ENCODE data around the gene CST7.

Gene CST7

DNA sequence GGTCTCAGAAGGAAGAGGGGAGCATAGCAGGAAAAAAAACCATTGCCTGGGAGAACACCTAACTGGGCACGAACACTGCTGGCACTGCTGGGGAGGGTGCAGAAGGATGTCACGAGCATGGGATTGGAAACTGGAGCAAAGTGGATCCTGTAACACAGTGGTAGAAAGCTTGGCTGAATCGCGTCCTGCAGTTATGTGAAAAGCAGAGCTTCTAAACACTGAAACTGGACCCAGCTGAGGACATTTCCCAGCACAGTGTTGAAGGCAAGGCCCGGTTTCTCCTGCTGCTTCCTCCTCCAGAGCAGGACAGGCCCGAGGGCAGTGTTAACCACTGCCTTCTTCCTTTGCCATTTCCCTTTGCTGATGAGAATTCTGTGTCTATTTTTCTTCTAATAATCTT lies 36.7 kb downstream of the CST7 start:
- TF ChIP-seq, protein P1, sequence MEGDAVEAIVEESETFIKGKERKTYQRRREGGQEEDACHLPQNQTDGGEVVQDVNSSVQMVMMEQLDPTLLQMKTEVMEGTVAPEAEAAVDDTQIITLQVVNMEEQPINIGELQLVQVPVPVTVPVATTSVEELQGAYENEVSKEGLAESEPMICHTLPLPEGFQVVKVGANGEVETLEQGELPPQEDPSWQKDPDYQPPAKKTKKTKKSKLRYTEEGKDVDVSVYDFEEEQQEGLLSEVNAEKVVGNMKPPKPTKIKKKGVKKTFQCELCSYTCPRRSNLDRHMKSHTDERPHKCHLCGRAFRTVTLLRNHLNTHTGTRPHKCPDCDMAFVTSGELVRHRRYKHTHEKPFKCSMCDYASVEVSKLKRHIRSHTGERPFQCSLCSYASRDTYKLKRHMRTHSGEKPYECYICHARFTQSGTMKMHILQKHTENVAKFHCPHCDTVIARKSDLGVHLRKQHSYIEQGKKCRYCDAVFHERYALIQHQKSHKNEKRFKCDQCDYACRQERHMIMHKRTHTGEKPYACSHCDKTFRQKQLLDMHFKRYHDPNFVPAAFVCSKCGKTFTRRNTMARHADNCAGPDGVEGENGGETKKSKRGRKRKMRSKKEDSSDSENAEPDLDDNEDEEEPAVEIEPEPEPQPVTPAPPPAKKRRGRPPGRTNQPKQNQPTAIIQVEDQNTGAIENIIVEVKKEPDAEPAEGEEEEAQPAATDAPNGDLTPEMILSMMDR (IDR thresholded peaks at IDR 0.05): no peak

DNA sequence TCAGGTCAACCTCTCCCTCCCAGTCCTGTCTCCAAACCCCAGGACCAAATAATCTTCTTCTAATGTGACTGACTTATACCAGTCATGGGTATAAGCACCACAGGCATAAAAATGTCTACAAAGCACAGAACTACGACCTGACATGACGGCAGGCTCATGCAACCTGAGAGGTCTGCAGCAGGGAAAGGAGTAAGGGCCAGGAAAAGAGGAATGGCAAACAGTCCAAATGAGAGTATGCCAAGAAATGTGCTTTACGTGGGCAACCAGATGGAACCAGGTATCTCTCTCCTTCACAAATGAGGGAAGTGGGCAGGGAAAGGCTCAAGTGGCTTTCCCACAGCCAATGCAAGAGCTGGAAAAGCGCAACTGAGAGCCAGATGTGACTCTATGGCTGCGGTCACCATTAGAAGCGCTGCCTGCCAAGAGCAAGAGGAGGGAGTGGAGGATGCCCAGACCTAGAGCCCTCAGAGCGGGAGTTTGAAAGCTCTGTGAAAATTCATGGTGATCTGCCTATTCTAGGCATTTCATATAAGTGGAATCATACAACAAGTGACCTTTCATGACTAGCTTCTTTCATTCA lies 37.5 kb downstream of the CST7 start:
- TF ChIP-seq, protein P1 (IDR thresholded peaks at IDR 0.05): no peak

DNA sequence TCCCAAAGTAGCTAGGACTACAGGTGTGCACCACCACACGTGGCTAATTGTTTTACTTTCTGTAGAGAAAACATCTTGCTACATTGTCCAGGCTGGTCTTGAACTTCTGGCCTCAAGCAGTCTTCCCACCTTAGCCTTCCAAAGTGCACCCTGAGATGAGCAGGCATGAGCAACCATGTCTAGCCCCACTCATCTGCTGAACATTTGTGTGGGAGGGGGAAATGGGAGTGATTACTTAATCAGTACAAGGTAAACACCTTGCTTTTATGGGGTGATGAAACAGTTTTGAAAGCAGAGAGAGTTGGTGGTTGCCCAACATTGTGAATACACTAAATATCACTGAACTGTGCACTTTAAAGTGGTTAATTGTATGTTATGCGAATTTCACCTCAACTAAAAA lies 38.2 kb downstream of the CST7 start:
- TF ChIP-seq, protein P1 (IDR thresholded peaks at IDR 0.05): no peak

DNA sequence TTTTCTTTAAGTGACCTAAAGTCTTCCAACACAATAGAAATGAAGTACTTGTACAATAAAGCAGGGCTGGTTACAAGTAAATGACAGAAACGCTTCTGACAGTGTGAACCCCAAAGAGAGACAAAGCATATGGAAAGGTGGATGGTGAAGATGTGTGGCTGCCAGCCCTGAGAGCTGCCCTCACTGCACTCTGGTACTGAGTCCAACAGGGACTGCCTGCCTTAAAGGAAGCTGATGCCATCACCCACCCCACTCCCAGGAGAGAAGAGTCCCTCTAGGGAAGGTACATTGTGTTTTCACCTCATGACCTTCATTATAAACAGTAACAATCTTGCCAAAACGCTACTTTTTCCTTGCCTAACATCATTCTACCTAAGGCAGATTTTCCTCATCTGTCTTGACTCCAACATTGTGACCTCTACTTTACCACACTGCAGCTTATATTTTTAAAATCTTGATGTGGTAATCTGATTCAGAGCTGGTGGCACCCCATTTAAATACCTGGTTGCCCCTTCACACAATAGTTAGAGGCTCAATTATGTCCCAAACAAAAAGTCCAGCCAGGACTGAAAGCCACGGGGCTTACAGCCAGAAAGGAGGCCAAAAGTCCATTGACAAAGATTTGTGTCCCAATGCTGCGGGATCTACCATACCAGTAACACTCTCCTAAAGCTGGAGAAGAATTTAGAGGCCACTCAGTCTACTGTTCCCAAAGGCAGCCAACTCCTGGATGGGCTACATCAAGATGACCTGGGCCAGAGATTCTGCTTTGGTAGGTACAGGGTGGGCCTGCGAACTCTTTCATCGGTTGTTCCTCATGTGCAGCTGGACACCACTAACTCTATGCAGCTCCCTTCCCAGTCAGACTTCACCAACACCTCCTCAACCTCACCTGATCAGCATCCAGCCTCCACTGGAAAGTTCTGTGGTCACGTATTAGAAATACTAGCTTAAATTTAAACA lies 39.1 kb downstream of the CST7 start:
- TF ChIP-seq, protein P1 (IDR thresholded peaks at IDR 0.05): no peak

DNA sequence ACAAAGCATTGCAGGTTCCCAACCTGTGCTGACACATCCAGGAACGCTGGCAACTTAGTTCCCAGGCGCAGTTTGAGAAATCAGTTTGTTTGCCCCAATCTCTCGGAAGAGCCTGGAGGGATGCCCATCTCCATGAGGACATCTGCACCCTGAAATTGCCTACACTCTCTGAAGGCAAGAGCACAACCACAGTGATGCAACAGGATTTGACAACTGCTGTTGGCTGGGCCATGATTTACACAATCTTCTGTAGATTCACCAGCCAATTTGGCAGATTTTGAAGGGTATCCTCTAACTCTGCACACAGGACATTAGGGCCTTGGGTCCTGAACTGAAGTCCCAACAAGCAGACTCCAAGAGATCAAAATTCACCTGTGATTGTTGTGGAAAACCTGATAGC lies 40.1 kb downstream of the CST7 start:
- TF ChIP-seq, protein P1 (IDR thresholded peaks at IDR 0.05): no peak

DNA sequence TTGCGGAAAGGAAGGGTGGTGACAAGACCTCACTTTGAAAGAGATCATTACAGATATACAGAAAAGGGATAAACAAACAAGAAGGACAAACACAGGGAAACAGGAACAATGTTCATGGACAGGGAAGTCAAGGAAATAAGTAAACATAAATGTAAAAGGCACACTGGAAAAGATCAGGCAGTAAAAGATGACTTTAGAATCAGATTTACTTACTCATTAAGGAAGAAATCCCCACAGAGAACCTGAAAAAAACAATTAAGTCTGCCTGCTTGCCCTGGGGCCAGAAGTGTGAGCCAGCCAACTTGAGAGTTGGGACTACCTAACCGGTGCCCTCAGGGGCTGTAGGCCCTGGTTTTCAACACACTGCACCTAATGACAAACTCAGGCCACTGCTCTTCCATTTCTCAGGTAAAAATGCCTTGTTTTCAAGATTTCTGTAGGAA lies 41.8 kb downstream of the CST7 start:
- TF ChIP-seq, protein P1 (IDR thresholded peaks at IDR 0.05): no peak

DNA sequence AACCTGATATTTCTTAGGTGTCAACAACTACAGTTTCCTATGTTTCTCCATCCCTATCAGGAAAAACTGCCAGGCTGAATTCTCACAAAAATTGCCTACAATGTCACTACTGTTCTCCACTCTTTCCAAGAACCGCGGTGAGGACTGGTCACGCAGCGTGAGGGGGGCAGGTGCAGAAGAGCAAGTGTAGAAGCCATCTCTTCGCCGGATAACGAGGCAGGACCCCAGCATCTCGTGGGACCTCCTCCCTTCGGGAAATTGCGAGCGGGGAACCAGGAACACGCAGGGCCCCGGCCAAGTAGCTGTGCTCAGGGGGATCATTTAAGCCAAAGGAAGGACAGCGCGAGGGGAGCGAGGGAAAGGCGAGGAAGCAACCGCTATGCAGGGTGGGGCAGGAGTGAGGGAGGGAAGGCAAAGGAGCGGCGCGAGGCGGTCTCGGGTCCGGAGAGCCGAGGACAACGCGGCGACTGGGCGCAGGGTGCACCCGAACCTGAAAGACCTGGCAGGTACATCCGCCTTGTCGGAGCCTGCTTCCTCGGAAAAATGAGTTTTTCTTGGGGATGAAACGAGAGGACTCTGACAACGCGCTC lies 42.9 kb downstream of the CST7 start:
- TF ChIP-seq, protein P1 (IDR thresholded peaks at IDR 0.05): no peak
